DOHH2 (cell line): Measurements from ENCODE around the gene HOTAIR.
A peak's percentile ranks its signal among the peaks of the same experiment; 100 is the strongest.

Experiments
- H3F3A ChIP-seq: fragments of 200-600 bp; sonication (generic), shearing (Covaris generic); 2 replicates; pipeline ENCODE4 v1.6.0; 2016; ENCODE audit warnings: antibody characterized with exemption, mild to moderate bottlenecking; ENCODE audit not compliant: control insufficient read depth, insufficient read depth
- H3K27ac ChIP-seq: fragments of 200-600 bp; sonication (generic); 2 replicates; pipeline ENCODE4 v1.5.1; 2014; ENCODE audit warnings: low read depth, mild to moderate bottlenecking, low read length, moderate library complexity
- H3K27me3 ChIP-seq: fragments of 200-600 bp; sonication (generic); 2 replicates; pipeline ENCODE4 v1.6.1; 2014; ENCODE audit warnings: mild to moderate bottlenecking, low read length, mixed read lengths; ENCODE audit not compliant: control insufficient read depth
- H3K36me3 ChIP-seq: fragments of 200-600 bp; sonication (generic); 2 replicates; pipeline ENCODE4 v1.6.1; 2014; ENCODE audit warnings: mild to moderate bottlenecking, low read length, moderate library complexity, mixed read lengths; ENCODE audit not compliant: control insufficient read depth
- H3K4me1 ChIP-seq: fragments of 200-600 bp; sonication (generic); 2 replicates; pipeline ENCODE4 v1.6.1; 2014; ENCODE audit warnings: mild to moderate bottlenecking, low read length, mixed read lengths; ENCODE audit not compliant: control insufficient read depth
- H3K4me2 ChIP-seq: fragments of 200-600 bp; sonication (generic); 2 replicates; pipeline ENCODE4 v1.6.0; 2014; ENCODE audit warnings: mild to moderate bottlenecking, low read length, moderate library complexity
- H3K4me3 ChIP-seq: fragments of 200-600 bp; sonication (generic); 2 replicates; pipeline ENCODE4 v1.5.1; 2014; ENCODE audit warnings: mild to moderate bottlenecking, low read length, mixed read lengths
- H3K79me2 ChIP-seq: fragments of 200-600 bp; sonication (generic); 2 replicates; pipeline ENCODE4 v1.6.1; 2014; ENCODE audit warnings: mild to moderate bottlenecking, low read length, mixed read lengths; ENCODE audit not compliant: control insufficient read depth
- H3K9me2 ChIP-seq: fragments of 200-600 bp; sonication (generic); replicated peaks from 2 replicates; pipeline ENCODE4 v1.6.1; 2014; ENCODE audit warnings: mild to moderate bottlenecking, low read length, mixed read lengths; ENCODE audit not compliant: control insufficient read depth
- H3K9me3 ChIP-seq: fragments of 200-600 bp; sonication (generic); 2 replicates; pipeline ENCODE4 v1.6.1; 2014; ENCODE audit warnings: antibody characterized with exemption, low read length, mixed read lengths; ENCODE audit not compliant: control insufficient read depth, insufficient read depth
- H4K20me1 ChIP-seq: fragments of 200-600 bp; sonication (generic); 2 replicates; pipeline ENCODE4 v1.6.0; 2014; ENCODE audit warnings: low read depth, mild to moderate bottlenecking, antibody characterized with exemption, low read length, moderate library complexity; ENCODE audit not compliant: control insufficient read depth, insufficient read depth
- CTCF ChIP-seq: fragments of 200-600 bp; sonication (generic); IDR thresholded peaks from one replicate; pipeline ENCODE4 v1.5.1; 2014; ENCODE audit warnings: antibody characterized with exemption, mild to moderate bottlenecking, low read depth, low read length; ENCODE audit not compliant: poor library complexity, severe bottlenecking
- EZH2phosphoT487 ChIP-seq: fragments of 200-600 bp; sonication (generic); IDR thresholded peaks from 2 replicates; pipeline ENCODE4 v1.6.1; 2017; ENCODE audit warnings: borderline replicate concordance, mild to moderate bottlenecking, antibody characterized with exemption, low read length, moderate library complexity, mixed read lengths

Gene HOTAIR

DNA sequence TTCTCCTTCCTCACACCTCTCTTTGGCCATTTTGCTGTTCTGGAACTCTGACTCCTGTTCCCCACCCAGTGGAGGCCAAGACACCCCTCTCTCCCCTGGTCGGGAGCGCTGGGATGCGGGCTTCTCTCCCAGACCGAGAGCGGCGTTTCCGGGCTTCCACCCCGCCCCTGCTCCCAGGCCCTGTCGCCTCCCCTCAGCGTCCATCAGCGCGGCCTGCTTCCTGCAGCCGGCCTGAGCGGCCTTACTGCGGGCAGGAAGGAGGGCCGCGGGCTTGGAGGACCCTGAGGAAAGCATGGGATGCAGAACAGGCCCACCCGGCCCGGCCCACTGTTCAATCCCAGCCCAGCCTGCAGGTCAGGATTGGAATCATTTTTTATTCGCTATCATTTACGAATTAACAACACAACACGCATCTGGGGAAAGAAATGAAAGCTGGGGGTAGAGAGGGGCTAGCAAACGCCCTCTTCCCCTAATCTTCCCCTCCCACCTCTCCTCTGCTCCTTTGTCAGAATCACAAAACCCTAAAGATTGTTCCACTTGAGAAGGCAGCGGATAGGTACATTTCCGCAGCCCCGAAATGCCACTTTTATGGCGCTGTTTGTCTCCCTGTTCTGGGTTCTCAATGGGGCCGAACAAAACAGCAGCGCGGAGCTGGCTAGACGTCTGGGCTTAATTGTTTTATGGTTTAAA is 30.2 kb upstream of the HOTAIR start:
- peaks cover 80% of the 10 kb centered on the region for H3K27me3 ChIP-seq
- no peak overlapping the region for H3K27ac ChIP-seq
- no peaks in the 10 kb centered on the region for H3K9me3 ChIP-seq
- peak overlapping the region; percentile 61 for H3K4me3 ChIP-seq
- peak overlapping the region; percentile 78 for H3K4me2 ChIP-seq
- H3K79me2 ChIP-seq: no peaks in the 10 kb centered on the region
- H3K36me3 ChIP-seq: no peaks in the 10 kb centered on the region
- H3K4me1 ChIP-seq: peaks cover 20% of the 10 kb centered on the region
- no peaks in the 10 kb centered on the region for H4K20me1 ChIP-seq
- no peaks in the 10 kb centered on the region for H3K9me2 ChIP-seq
- TF ChIP-seq EZH2phosphoT487 (no peak), CTCF (no peak)
- no peaks in the 10 kb centered on the region for H3F3A ChIP-seq

GRCh38 chr12:54004063-54004840 is 29.5 kb upstream of the HOTAIR start:
- Histone ChIP-seq H3K4me1 (peaks cover 20% of the 10 kb centered on the region), H3K4me2 (0 out of 2 replicates have a peak overlapping the region, but pooled peaks have one; percentile 78), H3K27me3 (peaks cover 76% of the 10 kb centered on the region), H3K9me3 (no peaks in the 10 kb centered on the region), H3K9me2 (no peaks in the 10 kb centered on the region), H3K36me3 (no peaks in the 10 kb centered on the region), H3K79me2 (no peaks in the 10 kb centered on the region), H4K20me1 (no peaks in the 10 kb centered on the region), H3K27ac (no peak overlapping the region), H3K4me3 (no peak overlapping the region), H3F3A (no peaks in the 10 kb centered on the region)
- TF ChIP-seq CTCF (peak; percentile 14), EZH2phosphoT487 (no peak)

DNA sequence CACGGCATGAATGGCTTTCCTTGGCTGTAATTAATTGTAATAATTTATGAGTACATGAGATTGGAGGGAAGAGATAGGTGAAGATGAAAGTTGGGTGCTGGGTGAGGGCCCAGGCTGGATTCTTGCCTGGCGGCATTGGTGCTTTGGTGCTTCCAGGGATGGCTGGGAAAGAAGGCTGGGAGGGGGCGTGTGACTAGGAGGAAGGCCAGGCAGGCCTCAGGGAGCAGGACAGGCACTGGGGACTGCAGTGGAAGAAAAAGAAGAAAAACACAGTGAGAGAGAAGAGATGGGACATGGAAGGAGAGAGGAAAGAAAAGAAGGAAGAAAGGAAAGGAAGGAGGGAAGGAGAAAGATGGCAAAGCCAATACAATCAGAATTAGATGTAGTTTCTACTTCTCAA is 28.9 kb upstream of the HOTAIR start:
- no peaks in the 10 kb centered on the region for H3F3A ChIP-seq
- no peak overlapping the region for H3K27ac ChIP-seq
- no peak overlapping the region for H3K4me3 ChIP-seq
- H3K4me1 ChIP-seq: peaks cover 20% of the 10 kb centered on the region
- TF ChIP-seq EZH2phosphoT487: no peak
- no peak for TF ChIP-seq CTCF
- no peak overlapping the region for H3K4me2 ChIP-seq
- H3K9me3 ChIP-seq: no peaks in the 10 kb centered on the region
- no peaks in the 10 kb centered on the region for H3K36me3 ChIP-seq
- H3K9me2 ChIP-seq: no peaks in the 10 kb centered on the region
- H3K79me2 ChIP-seq: no peaks in the 10 kb centered on the region
- no peaks in the 10 kb centered on the region for H4K20me1 ChIP-seq
- H3K27me3 ChIP-seq: peaks cover 76% of the 10 kb centered on the region
